ENCODE measurements around the gene LMNTD1.

DNA sequence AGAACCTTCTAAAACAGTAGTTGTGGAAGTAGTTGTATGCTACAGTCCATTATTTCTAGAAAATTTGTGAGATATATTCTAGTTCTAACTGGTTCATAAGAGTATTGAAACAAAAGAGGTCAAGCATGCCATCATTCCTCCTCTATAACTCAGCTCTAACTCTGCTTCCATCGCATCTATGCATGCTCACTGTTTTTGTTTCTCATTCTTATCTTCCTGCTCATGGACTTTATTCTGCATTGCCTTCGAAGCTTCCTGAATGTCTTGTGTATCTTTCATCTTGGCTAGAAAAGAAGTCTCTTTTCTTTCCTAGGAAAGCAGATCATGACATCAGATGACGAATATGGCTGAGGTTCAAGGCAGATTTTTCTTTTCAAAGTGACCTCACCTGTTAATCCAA lies 402 bp downstream of the LMNTD1 start:
- no peak for TF ChIP-seq ARNTL (CRISPR knock-in tag; IDR thresholded peaks at IDR 0.05; ENCODE audit: borderline replicate concordance, low read depth)
- TF ChIP-seq SNAI2 (CRISPR knock-in tag; IDR thresholded peaks at IDR 0.05): no peak
- TF ChIP-seq ZNF565 (CRISPR knock-in tag; conservative IDR thresholded peaks at IDR 0.05; ENCODE audit: low read depth): no peak
